K562 (cell line): Measurements from ENCODE around the gene MON1A. TPM values are rescaled to one million over a fixed set of nuclear protein-coding genes. Genes with fewer than 3 reads are reported as not detected.

Experiments used
- CBFB ChIP-seq: sonication (generic); formaldehyde crosslinking; IDR thresholded peaks from 2 replicates; pipeline ENCODE4 v1.4.0; 2020; ENCODE audit warnings: mild to moderate bottlenecking, missing genetic modification reagents
- CEBPB ChIP-seq: fragments of 450-650 bp; IDR thresholded peaks from 2 replicates; pipeline ENCODE4 v1.6.1; 2016; ENCODE audit warnings: missing genetic modification characterization, missing compliant biosample characterization
- COPS2 ChIP-seq: fragments of 450-650 bp; conservative IDR thresholded peaks from 2 replicates; pipeline ENCODE4 v1.6.1; 2016; ENCODE audit warnings: mild to moderate bottlenecking, moderate library complexity
- DACH1 ChIP-seq: fragments of 450-650 bp; IDR thresholded peaks from 2 replicates; pipeline ENCODE4 v1.6.1; 2018; ENCODE audit not compliant: partially characterized antibody
- ELF2 ChIP-seq: fragments of 250-450 bp; sonication (Bioruptor Pico); IDR thresholded peaks from 2 replicates; pipeline ENCODE4 v1.5.0; 2021; ENCODE audit warnings: mild to moderate bottlenecking
- FOXK2 ChIP-seq, 2 experiments: fragments of 450-650 bp; IDR thresholded peaks in 1 of 2; conservative IDR thresholded peaks in 1 of 2; 2 replicates each; pipeline ENCODE4 v1.6.1; 2016; ENCODE audit warnings: low read depth in 2 of 2, mild to moderate bottlenecking in 1 of 2
- HIVEP1 ChIP-seq: fragments of 250-450 bp; sonication (Bioruptor Pico); IDR thresholded peaks from 2 replicates; pipeline ENCODE4 v1.4.0; 2020; ENCODE audit warnings: mild to moderate bottlenecking
- HNRNPH1 ChIP-seq: fragments of 200-400 bp; formaldehyde crosslinking; optimal IDR thresholded peaks from 2 replicates; pipeline ENCODE3; 2017; ENCODE audit warnings: low read depth, mild to moderate bottlenecking, low read length, moderate library complexity
- MTA1 ChIP-seq: fragments of 450-650 bp; IDR thresholded peaks from 2 replicates; pipeline ENCODE4 v1.6.1; 2017; ENCODE audit warnings: borderline replicate concordance
- POLR2B ChIP-seq: fragments of 450-650 bp; IDR thresholded peaks from 2 replicates; pipeline ENCODE4 v1.6.1; 2018; ENCODE audit warnings: low read depth; ENCODE audit not compliant: partially characterized antibody
- POLR2G ChIP-seq: fragments of 200-400 bp; formaldehyde crosslinking; IDR thresholded peaks from 2 replicates; pipeline ENCODE4 v1.6.1; 2017; ENCODE audit warnings: low read depth, mild to moderate bottlenecking, antibody characterized with exemption, low read length, moderate library complexity
- POLR3G ChIP-seq: IDR thresholded peaks from 2 replicates; pipeline ENCODE4 v1.6.1; 2011; ENCODE audit not compliant: insufficient read length, insufficient replicate concordance; ENCODE audit errors: extremely low read depth
- SMAD1 ChIP-seq: fragments of 150-350 bp; IDR thresholded peaks from 2 replicates; pipeline ENCODE4 v1.6.1; 2014; ENCODE audit warnings: low read length, low read depth; ENCODE audit not compliant: partially characterized antibody
- SMAD4 ChIP-seq: fragments of 250-450 bp; sonication (Bioruptor Pico); conservative IDR thresholded peaks from 2 replicates; pipeline ENCODE4 v1.8.0; 2021; ENCODE audit warnings: inconsistent platforms, mild to moderate bottlenecking, moderate library complexity
- SMARCA4 ChIP-seq: fragments of 450-650 bp; IDR thresholded peaks from 2 replicates; pipeline ENCODE4 v1.6.1; 2016
- TFAP4 ChIP-seq: sonication (generic); formaldehyde crosslinking; IDR thresholded peaks from 2 replicates; pipeline ENCODE4 v1.8.0; 2022; ENCODE audit warnings: missing genetic modification reagents, mild to moderate bottlenecking, moderate library complexity, borderline replicate concordance
- ZNF655 ChIP-seq: fragments of 250-450 bp; sonication (Bioruptor Pico); IDR thresholded peaks from 2 replicates; pipeline ENCODE4 v1.5.0; 2021
- ZNF699 ChIP-seq: fragments of 250-450 bp; sonication (Bioruptor Pico); IDR thresholded peaks from 2 replicates; pipeline ENCODE4 v1.8.0; 2021; ENCODE audit warnings: mild to moderate bottlenecking, moderate library complexity; ENCODE audit not compliant: insufficient replicate concordance
- ZNF766 ChIP-seq: fragments of 200-800 bp; sonication (Bioruptor generic); conservative IDR thresholded peaks from 2 replicates; pipeline ENCODE4 v1.6.1; 2016; ENCODE audit warnings: missing genetic modification characterization, missing compliant biosample characterization
- ZNF79 ChIP-seq: fragments of 250-450 bp; sonication (Bioruptor Pico); IDR thresholded peaks from 2 replicates; pipeline ENCODE4 v1.4.0; 2020; ENCODE audit warnings: low read depth, mild to moderate bottlenecking, moderate library complexity
- polyA plus RNA-seq, 8 experiments: library from polyadenylated mRNA; depleted of rRNA in 4 of 8; stranded (reverse) in 5 of 8; unstranded in 3 of 8; fragments of >200 nt; fragmentation: Nextera tagmentation in 2 of 8; fragmentation: Illumina TruSeq in 1 of 8; extraction: Ambion mirVana in 2 of 8; extraction: Trizol in 1 of 8; gene quantifications; 2 replicates each; pipeline versions ENCODE4 v1.2.1 to v1.2.3, GENCODE V29; 2011 to 2014; ENCODE audit warnings: inconsistent platforms in 1 of 8, missing spikeins in 1 of 8
- total RNA-seq, 7 experiments: library from RNA; depleted of rRNA in 6 of 7; stranded (reverse); fragments of >200 nt in 6 of 7; fragmentation: Illumina TruSeq in 2 of 7; extraction: Trizol in 2 of 7; gene quantifications; 2 replicates each; pipeline versions ENCODE4 v1.2.1 to v1.2.3, GENCODE V29; 2011 to 2021; ENCODE audit warnings: low replicate concordance in 1 of 7
- TF ChIP-seq, protein P1 (sequence below): fragments of 250-450 bp; sonication (Bioruptor Pico); IDR thresholded peaks from 2 replicates; pipeline ENCODE4 v1.4.0; 2020; ENCODE audit warnings: mild to moderate bottlenecking
- TF ChIP-seq, protein P2 (sequence below): fragments of 450-650 bp; formaldehyde crosslinking; IDR thresholded peaks from 2 replicates; pipeline ENCODE4 v1.4.0; 2020; ENCODE audit warnings: mild to moderate bottlenecking, moderate library complexity
- TF ChIP-seq, protein P3 (sequence below): fragments of 250-450 bp; sonication (Bioruptor Pico); IDR thresholded peaks from 2 replicates; pipeline ENCODE4 v1.8.0; 2021; ENCODE audit warnings: borderline replicate concordance, mild to moderate bottlenecking, moderate library complexity; ENCODE audit not compliant: poor library complexity, severe bottlenecking

Gene MON1A
- total and polyA plus RNA-seq, 9 of the 15 experiments (the other 6 are each of a cell fraction or from before 2014, with no cell fraction given): 1.1 to 13.8 (median 6.8) TPM

DNA sequence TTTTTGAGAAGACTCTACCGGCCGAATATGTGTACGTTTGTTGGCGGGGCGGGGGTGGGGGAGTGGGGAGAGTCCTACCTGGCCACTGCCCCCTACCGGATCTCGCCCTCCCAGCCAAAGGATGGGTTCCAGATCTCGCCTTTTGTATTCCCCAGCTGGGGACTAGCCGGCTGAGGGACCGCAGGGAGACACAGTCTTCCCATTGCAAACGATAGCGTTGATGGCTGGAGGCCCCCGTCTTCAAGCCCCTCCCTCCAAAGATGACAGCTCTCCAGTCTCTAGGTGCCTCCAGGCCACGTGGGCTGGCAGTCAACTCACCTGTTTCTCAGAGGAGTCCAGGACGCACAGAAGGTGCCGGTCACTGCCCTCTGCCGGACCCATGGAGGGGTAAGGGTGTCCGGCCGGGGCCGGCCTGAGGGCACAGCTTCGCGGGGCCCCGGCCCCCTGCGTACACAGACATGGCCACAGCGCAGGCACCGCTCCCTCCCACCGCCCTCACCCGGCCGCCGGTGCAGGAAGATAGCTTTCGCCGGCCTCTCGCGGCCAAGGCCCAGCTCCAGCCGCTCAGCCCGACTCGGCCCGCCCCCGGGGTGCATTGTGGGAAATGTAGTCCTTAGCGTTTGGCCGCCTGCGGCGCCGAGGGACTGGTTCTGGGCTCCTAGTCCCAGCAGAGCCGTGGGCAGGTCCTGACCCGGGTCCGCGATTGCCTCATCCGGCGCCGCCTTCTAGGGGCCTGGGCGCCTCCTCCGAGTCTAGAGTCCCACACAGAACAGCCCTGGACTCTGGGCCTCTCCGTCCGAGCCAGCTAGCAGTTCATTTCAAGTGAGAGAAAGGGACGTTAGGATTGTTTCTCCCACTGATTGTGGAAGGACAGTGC, at the start of gene MON1A (continued):
- TF ChIP-seq ZNF699 (CRISPR knock-in tag): no peak
- TF ChIP-seq, protein P1, sequence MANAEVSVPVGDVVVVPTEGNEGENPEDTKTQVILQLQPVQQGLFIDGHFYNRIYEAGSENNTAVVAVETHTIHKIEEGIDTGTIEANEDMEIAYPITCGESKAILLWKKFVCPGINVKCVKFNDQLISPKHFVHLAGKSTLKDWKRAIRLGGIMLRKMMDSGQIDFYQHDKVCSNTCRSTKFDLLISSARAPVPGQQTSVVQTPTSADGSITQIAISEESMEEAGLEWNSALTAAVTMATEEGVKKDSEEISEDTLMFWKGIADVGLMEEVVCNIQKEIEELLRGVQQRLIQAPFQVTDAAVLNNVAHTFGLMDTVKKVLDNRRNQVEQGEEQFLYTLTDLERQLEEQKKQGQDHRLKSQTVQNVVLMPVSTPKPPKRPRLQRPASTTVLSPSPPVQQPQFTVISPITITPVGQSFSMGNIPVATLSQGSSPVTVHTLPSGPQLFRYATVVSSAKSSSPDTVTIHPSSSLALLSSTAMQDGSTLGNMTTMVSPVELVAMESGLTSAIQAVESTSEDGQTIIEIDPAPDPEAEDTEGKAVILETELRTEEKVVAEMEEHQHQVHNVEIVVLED (CRISPR knock-in tag): 0 out of 2 replicates have a peak, but pooled peaks have one; percentile 4
- TF ChIP-seq ZNF655: no peak
- no peak for TF ChIP-seq COPS2
- no peak for TF ChIP-seq POLR3G
- TF ChIP-seq, protein P2, sequence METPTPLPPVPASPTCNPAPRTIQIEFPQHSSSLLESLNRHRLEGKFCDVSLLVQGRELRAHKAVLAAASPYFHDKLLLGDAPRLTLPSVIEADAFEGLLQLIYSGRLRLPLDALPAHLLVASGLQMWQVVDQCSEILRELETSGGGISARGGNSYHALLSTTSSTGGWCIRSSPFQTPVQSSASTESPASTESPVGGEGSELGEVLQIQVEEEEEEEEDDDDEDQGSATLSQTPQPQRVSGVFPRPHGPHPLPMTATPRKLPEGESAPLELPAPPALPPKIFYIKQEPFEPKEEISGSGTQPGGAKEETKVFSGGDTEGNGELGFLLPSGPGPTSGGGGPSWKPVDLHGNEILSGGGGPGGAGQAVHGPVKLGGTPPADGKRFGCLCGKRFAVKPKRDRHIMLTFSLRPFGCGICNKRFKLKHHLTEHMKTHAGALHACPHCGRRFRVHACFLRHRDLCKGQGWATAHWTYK (CRISPR knock-in tag): peak; percentile 56; the same call in 1 of the 2 replicates
- TF ChIP-seq MTA1: no peak
- TF ChIP-seq HIVEP1 (CRISPR knock-in tag): no peak
- TF ChIP-seq HNRNPH1: no peak
- TF ChIP-seq SMAD1: peak; percentile 43
- TF ChIP-seq SMAD4 (CRISPR knock-in tag): peak; percentile 72
- TF ChIP-seq, protein P3, sequence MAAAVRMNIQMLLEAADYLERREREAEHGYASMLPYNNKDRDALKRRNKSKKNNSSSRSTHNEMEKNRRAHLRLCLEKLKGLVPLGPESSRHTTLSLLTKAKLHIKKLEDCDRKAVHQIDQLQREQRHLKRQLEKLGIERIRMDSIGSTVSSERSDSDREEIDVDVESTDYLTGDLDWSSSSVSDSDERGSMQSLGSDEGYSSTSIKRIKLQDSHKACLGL (CRISPR knock-in tag): peak; percentile 78
- no peak for TF ChIP-seq FOXK2 (conservative IDR thresholded peaks at IDR 0.05 in 1 of 2, IDR thresholded peaks at IDR 0.05 in 1 of 2; ENCODE audit: low read depth in 2 of 2)
- no peak for TF ChIP-seq SMARCA4
- peak; percentile 95 for TF ChIP-seq POLR2G
- TF ChIP-seq ZNF766 (CRISPR knock-in tag): no peak
- TF ChIP-seq DACH1: no peak
- TF ChIP-seq ZNF79 (CRISPR knock-in tag): no peak
- TF ChIP-seq ELF2 (CRISPR knock-in tag): no peak
- TF ChIP-seq TFAP4: peak; percentile 90
- TF ChIP-seq CBFB (CRISPR knock-in tag): no peak
- peak; percentile 63 for TF ChIP-seq POLR2B
- TF ChIP-seq CEBPB (tag): peak; percentile 94
